NB4 (cell line): ENCODE data around the gene WASF1.

Source experiments
- DNase-seq: peaks from one replicate; pipeline ENCODE4 v3.0.0; 2010; ENCODE audit warnings: low read depth
- H3K4me3 ChIP-seq: one replicate; pipeline ENCODE4 v1.5.1; 2011; ENCODE audit warnings: mild to moderate bottlenecking, low read depth, low read length, moderate library complexity
- MYC ChIP-seq: IDR thresholded peaks from 2 replicates; pipeline ENCODE4 v1.6.1; 2011; ENCODE audit warnings: low read depth, low read length
- POLR2A ChIP-seq: IDR thresholded peaks from 2 replicates; pipeline ENCODE4 v1.6.1; 2011; ENCODE audit warnings: mild to moderate bottlenecking; ENCODE audit not compliant: insufficient read length; ENCODE audit errors: extremely low read depth
- TF ChIP-seq, protein P1 (sequence below): IDR thresholded peaks from 2 replicates; pipeline ENCODE4 v1.6.1; 2011; ENCODE audit warnings: low read depth, low read length
- TF ChIP-seq, protein P2 (sequence below): IDR thresholded peaks from one replicate; pipeline ENCODE4 v1.5.1; 2012; ENCODE audit warnings: low read depth, low read length

Gene WASF1

DNA sequence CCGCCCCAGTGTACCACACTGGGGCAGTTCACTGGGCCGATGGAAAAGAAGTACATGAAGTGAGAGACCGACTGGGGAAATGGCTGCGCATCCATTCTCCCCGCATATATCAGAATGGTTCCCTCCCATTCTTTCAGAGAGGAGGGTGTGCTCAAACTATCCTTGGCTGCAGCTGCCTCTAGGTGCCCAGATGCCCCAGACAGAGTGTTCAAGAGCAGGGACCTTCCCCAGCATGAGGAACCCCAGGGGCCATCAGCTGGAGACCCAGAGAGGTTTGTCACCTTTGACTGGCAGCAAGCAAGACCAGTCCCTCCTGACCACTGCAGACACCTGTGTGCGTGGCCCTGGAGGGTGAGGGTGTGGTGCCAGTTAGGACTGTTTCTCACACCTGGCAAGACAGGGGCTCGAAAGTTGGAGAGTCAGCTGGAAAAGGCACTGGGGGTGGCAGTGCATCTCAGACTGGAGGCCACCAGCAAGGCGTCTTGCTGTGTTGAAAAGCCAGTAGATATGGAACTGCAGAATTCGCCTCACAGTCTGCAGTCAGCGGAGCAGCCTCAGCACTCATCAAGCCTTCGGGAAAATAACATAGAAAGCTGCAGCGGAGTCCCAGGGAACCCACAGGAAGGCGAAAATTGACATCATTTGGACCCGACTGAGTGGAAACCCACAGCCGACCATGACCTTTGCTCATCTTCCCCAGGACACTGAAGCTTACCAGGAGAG is 124.6 kb downstream of the WASF1 start:
- TF ChIP-seq, protein P1, sequence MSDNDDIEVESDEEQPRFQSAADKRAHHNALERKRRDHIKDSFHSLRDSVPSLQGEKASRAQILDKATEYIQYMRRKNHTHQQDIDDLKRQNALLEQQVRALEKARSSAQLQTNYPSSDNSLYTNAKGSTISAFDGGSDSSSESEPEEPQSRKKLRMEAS: no peak
- TF ChIP-seq MYC: no peak
- TF ChIP-seq, protein P2, sequence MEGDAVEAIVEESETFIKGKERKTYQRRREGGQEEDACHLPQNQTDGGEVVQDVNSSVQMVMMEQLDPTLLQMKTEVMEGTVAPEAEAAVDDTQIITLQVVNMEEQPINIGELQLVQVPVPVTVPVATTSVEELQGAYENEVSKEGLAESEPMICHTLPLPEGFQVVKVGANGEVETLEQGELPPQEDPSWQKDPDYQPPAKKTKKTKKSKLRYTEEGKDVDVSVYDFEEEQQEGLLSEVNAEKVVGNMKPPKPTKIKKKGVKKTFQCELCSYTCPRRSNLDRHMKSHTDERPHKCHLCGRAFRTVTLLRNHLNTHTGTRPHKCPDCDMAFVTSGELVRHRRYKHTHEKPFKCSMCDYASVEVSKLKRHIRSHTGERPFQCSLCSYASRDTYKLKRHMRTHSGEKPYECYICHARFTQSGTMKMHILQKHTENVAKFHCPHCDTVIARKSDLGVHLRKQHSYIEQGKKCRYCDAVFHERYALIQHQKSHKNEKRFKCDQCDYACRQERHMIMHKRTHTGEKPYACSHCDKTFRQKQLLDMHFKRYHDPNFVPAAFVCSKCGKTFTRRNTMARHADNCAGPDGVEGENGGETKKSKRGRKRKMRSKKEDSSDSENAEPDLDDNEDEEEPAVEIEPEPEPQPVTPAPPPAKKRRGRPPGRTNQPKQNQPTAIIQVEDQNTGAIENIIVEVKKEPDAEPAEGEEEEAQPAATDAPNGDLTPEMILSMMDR: no peak
- TF ChIP-seq POLR2A: no peak
- DNase-seq: no peak
- H3K4me3 ChIP-seq: no peak overlapping the region

DNA sequence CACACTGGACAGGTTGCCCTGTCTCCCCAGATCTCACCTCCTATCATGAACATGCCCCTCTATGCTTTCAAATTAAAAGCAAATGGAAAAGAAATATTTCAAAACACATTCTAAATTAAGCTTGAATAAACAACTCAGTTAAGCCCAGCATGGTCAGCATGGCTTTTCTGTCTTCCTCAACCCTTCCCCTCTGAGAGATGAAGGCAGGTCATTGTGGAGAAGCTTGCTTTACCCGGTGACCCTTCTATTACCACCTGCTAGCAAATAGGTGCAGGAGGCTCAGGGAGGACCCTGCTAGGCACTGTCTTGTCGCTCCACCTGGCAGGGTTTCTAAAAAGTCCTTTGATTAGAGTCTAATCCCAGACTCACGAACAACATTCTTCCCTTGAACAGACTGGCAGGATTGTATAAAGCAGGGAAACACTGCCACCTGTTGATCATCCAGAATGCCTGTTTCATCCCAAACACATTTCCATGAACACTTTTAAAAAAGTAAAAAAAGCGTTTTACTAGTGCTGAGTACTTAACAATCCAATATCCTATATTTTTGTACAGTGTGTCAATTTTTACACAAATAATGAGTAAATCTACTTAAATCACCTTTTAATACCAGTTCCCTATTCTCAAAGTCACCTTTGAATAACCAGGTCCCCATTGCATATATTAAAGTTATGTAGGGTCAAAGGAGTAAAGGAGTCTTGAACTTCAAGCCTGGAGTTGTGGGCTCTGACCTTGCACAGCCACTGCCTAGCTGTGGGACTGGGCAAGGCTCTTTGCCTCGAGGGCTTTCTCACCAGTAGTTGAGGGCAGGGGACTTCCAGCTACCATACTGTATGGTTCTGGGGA is 125.9 kb downstream of the WASF1 start:
- no peak overlapping the region for H3K4me3 ChIP-seq
- TF ChIP-seq, protein P1: no peak
- no peak for TF ChIP-seq POLR2A
- TF ChIP-seq, protein P2: peak; percentile 60
- no peak for TF ChIP-seq MYC
- DNase-seq: peak; percentile 66

DNA sequence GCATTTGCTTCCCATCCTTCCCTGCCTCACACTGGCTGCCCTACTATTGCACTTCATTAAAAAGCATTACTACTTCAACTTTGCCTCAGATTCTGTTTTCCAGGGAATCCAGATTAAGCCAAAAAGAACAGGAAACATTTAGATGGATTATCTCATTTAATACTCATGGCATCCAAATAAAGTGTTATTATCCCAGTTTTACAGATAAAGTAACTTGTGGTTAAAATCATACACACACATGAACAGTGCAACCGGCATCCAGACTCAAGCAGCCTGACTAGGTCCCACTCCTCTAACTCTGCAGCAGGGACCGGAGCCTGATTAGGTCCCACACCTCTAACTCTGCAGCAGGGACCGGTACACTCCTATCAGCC is 129.0 kb downstream of the WASF1 start:
- DNase-seq: no peak
- no peak for TF ChIP-seq POLR2A
- TF ChIP-seq, protein P2: no peak
- H3K4me3 ChIP-seq: no peak overlapping the region
